Transverse colon (tissue), 4 donors: ENCODE data around the gene TRIM65. TPM values are rescaled to one million over a fixed set of nuclear protein-coding genes. Genes with fewer than 3 reads are reported as not detected.

Experiments
- DNase-seq: peaks from one replicate; pipeline ENCODE4 v3.0.0-alpha.2; 2019
- H3K27ac ChIP-seq, 4 donors: fragments of 200-600 bp; sonication (generic); 2 replicates each; pipeline ENCODE4 v1.5.1; 2016 to 2018; ENCODE audit warnings: inconsistent platforms in 4 of 4
- H3K27me3 ChIP-seq: fragments of 200-600 bp; sonication (generic); 2 replicates; pipeline ENCODE4 v1.5.1; 2017; ENCODE audit warnings: inconsistent platforms
- H3K36me3 ChIP-seq, 4 donors: fragments of 200-600 bp; sonication (generic); 2 replicates each; pipeline ENCODE4 v1.5.1; 2017 to 2019; ENCODE audit warnings: inconsistent platforms in 4 of 4
- H3K4me1 ChIP-seq, 4 donors: fragments of 200-600 bp; sonication (generic); 2 replicates each; pipeline ENCODE4 v1.5.1; 2017 to 2020; ENCODE audit warnings: inconsistent platforms in 4 of 4
- H3K4me3 ChIP-seq, 4 donors: fragments of 200-600 bp; sonication (generic); 1 replicate in 1 of 4; 2 replicates in 3 of 4; pipeline versions ENCODE4 v1.5.1 to v1.6.1; 2017 to 2019; ENCODE audit warnings: inconsistent platforms in 4 of 4
- H3K9me3 ChIP-seq, 2 donors: fragments of 200-600 bp; sonication (generic); 2 replicates each; pipeline ENCODE4 v1.5.1; 2017 to 2019; ENCODE audit warnings: inconsistent platforms in 2 of 2
- CTCF ChIP-seq, 5 experiments: fragments of 200-600 bp in 3 of 5; fragments of 450-650 bp in 2 of 5; sonication (generic) in 3 of 5; IDR thresholded peaks; 1 replicate in 2 of 5; 2 replicates in 3 of 5; pipeline ENCODE4 v1.5.1; 2016 to 2017; ENCODE audit warnings: antibody characterized with exemption in 5 of 5, inconsistent platforms in 3 of 5, mild to moderate bottlenecking in 2 of 5, moderate library complexity in 1 of 5
- EP300 ChIP-seq: sonication (generic); formaldehyde crosslinking; IDR thresholded peaks from one replicate; pipeline ENCODE4 v1.6.1; 2017; ENCODE audit warnings: antibody characterized with exemption, low read depth
- POLR2A ChIP-seq: fragments of 450-650 bp; IDR thresholded peaks from one replicate; pipeline ENCODE4 v1.6.1; 2016; ENCODE audit warnings: antibody characterized with exemption, mild to moderate bottlenecking, moderate library complexity
- POLR2AphosphoS5 ChIP-seq, 3 donors: sonication (generic); formaldehyde crosslinking; IDR thresholded peaks; one replicate each; pipeline ENCODE4 v1.6.1; 2016; ENCODE audit warnings: antibody characterized with exemption in 3 of 3
- WGBS, 2 donors: methylation state at CpG; one replicate each; pipeline ENCODE4 v1.1.5; 2018; ENCODE audit warnings: low coverage in 1 of 2; 5-methylcytosine and 5-hydroxymethylcytosine counted together
- in situ Hi-C, 4 donors: fragments of 200-750 bp; cut with MboI; loops; one replicate each; pipeline versions ENCODE4 v1.15.0 to v1.15.1; 2017; ENCODE audit warnings: low sequenced_read_pairs in 3 of 4, low pct_ligation_motif_present in 1 of 4, low pct_unique_long_range_greater_than_20kb in 1 of 4
- intact Hi-C: fragments of 100-400 bp; cut with DNase I; formaldehyde crosslinking; loops from one replicate; pipeline ENCODE4 v1.15.1; 2023; ENCODE audit warnings: low total_unique reads
- total RNA-seq, 4 donors: library from RNA; depleted of rRNA; stranded (reverse); fragments of >200 nt; gene quantifications; one replicate each; pipeline ENCODE4 v1.1.0, GENCODE V29; 2016

TRIM65 gene
- total RNA-seq, 4 donors from 2014 or later, result 16.8 to 21.7 (median 20.5) TPM

- Histone ChIP-seq H3K4me3 (no peak overlapping the region), H3K4me1 (peaks cover 11 to 51% (median 25%) of the 10 kb centered on the region in 4 donors), H3K27ac (peak overlapping the region; percentile 42 to 68 (median 55)), H3K36me3 (peaks cover 0 to 50% (median 21%) of the 10 kb centered on the region in 4 donors), H3K27me3 (no peaks in the 10 kb centered on the region), H3K9me3 (no peaks in the 10 kb centered on the region)
- intact Hi-C loops, result loop anchor here (10.0 kb wide), 1 partner anchor 66 kb away; the partner anchor contains the start of gene UNK
- in situ Hi-C loops, result no loop called here
- DNase-seq, result no peak
- WGBS, 2 donors, result 80 to 92% methylated on average over 2 to 12 of the region's 12 CpGs
- no peak for TF ChIP-seq POLR2A
Observed at GRCh38 chr17:75850928-75851692, 45.6 kb downstream of the TRIM65 start.

- TF ChIP-seq POLR2A (no peak), CTCF (IDR thresholded peaks at IDR 0.05) (no peak), EP300 (no peak), POLR2AphosphoS5 (IDR thresholded peaks at IDR 0.05) (no peak)
- peaks cover 0 to 51% (median 21%) of the 10 kb centered on the region in 4 donors for H3K36me3 ChIP-seq
- WGBS, 2 donors, result 81 to 82% methylated on average over 7 to 9 of the region's 9 CpGs
- H3K27ac ChIP-seq, result peak overlapping the region in 2 of 4 donors; percentile 22 to 28
- H3K4me1 ChIP-seq, result peaks cover 24 to 64% (median 36%) of the 10 kb centered on the region in 4 donors
- no peak overlapping the region for H3K4me3 ChIP-seq
- no peak for DNase-seq
- in situ Hi-C loops (no loop called here), intact Hi-C loops (loop anchor here (10.0 kb wide), 1 partner anchor 65 kb away; the partner anchor contains the start of gene UNK)
- H3K9me3 ChIP-seq, result no peaks in the 10 kb centered on the region
- H3K27me3 ChIP-seq, result no peaks in the 10 kb centered on the region
Observed at GRCh38 chr17:75849724-75850123, 47.0 kb downstream of the TRIM65 start.

GRCh38 chr17:75849279-75849646, 47.5 kb downstream of the TRIM65 start:
- Histone ChIP-seq H3K27ac (peak overlapping the region in 3 of 4 donors; percentile 22 to 44 (median 28)), H3K9me3 (no peaks in the 10 kb centered on the region), H3K27me3 (no peaks in the 10 kb centered on the region), H3K4me3 (no peak overlapping the region), H3K4me1 (peaks cover 28 to 66% (median 37%) of the 10 kb centered on the region in 4 donors), H3K36me3 (peaks cover 0 to 51% (median 21%) of the 10 kb centered on the region in 4 donors)
- intact Hi-C loops (no loop called here), in situ Hi-C loops (no loop called here)
- TF ChIP-seq POLR2A (no peak), EP300 (no peak), CTCF (IDR thresholded peaks at IDR 0.05) (no peak), POLR2AphosphoS5 (IDR thresholded peaks at IDR 0.05) (no peak)
- no peak for DNase-seq
- WGBS, 2 donors, result 96% methylated on average over 11 of the region's 11 CpGs; no CpG with 5 or more reads in 1 of the 2 donors

GRCh38 chr17:75848523-75849278, 48.0 kb downstream of the TRIM65 start:
- H3K4me3 ChIP-seq, result no peak overlapping the region
- peaks cover 0 to 51% (median 21%) of the 10 kb centered on the region in 4 donors for H3K36me3 ChIP-seq
- intact Hi-C loops, result no loop called here
- in situ Hi-C loops, result no loop called here
- H3K27ac ChIP-seq, result peak overlapping the region in 3 of 4 donors; percentile 22 to 44 (median 27)
- 20 to 46% methylated on average over 2 to 16 of the region's 16 CpGs for WGBS, 2 donors
- peaks cover 28 to 66% (median 34%) of the 10 kb centered on the region in 4 donors for H3K4me1 ChIP-seq
- peak; percentile 88 for DNase-seq
- no peaks in the 10 kb centered on the region for H3K9me3 ChIP-seq
- H3K27me3 ChIP-seq, result no peaks in the 10 kb centered on the region
- TF ChIP-seq CTCF (IDR thresholded peaks at IDR 0.05) (peak; percentile 70 to 81 (median 74)), EP300 (no peak)
